ENCODE results near the gene FRMD4A.

DNA sequence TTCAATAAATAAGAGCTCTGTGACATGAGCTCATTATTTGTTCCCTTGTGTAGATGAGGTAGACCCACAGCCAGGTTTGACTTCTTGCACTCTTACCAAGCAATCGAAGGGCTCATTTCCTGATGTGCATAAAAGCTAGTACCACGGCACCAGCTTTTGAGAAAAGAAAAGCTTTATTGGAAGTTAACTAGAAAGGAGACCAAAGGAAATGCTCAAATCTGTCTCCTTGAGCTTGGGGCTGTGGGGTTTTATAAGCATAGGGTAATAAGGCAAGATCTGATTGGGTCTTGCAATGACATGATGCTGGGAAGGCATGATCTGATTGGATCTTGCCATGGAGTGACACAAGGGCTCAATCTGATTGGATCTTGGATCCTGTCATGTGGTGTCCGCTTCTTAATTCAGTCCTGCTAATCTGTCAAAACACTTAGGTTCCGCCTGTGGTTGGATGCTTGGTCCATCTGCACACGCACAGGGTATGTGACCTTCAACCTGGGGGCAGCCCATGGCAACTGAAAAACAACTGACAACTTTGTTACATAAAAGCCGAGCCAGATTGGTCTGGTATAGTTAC lies 47.8 kb upstream of the FRMD4A start:
- TF ChIP-seq POLR2AphosphoS5 (IDR thresholded peaks at IDR 0.05; ENCODE audit: low read depth, low read length) (no peak), POLR2A (IDR thresholded peaks at IDR 0.05; ENCODE audit: low read depth, low read length) (no peak), TAF1 (IDR thresholded peaks at IDR 0.05; ENCODE audit: borderline replicate concordance, low read depth, low read length) (no peak)

Measured in GM12892 (cell line).